WTC11 (cell line): ENCODE data around the gene PPP3CA. TPM values are rescaled to one million over a fixed set of nuclear protein-coding genes. Genes with fewer than 3 reads are reported as not detected.

Experiments used
- ATAC-seq: fragments of 200-7000 bp; cut with Tn5 transposase; 2 replicates; pipeline ENCODE4 v1.10.0; 2021; ENCODE audit warnings: mild to moderate bottlenecking, moderate library complexity
- CTCF ChIA-PET: fragments of 300-600 bp; sonication (Branson Sonifier 250); formaldehyde crosslinking; loops from one replicate; lab custom pipeline; 2021; ENCODE audit warnings: antibody characterized with exemption; lab: Charles Lee
- POLR2A ChIA-PET: fragments of 350-600 bp; sonication (Branson Sonifier 250); formaldehyde crosslinking; loops from one replicate; lab custom pipeline; 2021; ENCODE audit warnings: antibody characterized with exemption; lab: Charles Lee
- DNase-seq: peaks from one replicate; pipeline ENCODE4 v3.0.0; 2021; ENCODE audit warnings: low spot score
- H3K27ac Mint-ChIP-seq: 2 replicates; pipeline ENCODE4 v1.8.0; 2021; ENCODE audit warnings: mixed read lengths
- H3K27me3 Mint-ChIP-seq: 2 replicates; pipeline ENCODE4 v1.8.0; 2021; ENCODE audit warnings: low read depth, mild to moderate bottlenecking, moderate library complexity, mixed read lengths
- H3K36me3 Mint-ChIP-seq: 2 replicates; pipeline ENCODE4 v1.8.0; 2021; ENCODE audit warnings: mixed read lengths
- H3K4me1 Mint-ChIP-seq: 2 replicates; pipeline ENCODE4 v1.8.0; 2022; ENCODE audit warnings: mixed read lengths
- H3K4me3 Mint-ChIP-seq: 2 replicates; pipeline ENCODE4 v1.8.0; 2021; ENCODE audit warnings: mild to moderate bottlenecking, moderate library complexity, mixed read lengths
- H3K9me3 Mint-ChIP-seq: 2 replicates; pipeline ENCODE4 v1.8.0; 2021; ENCODE audit warnings: mixed read lengths
- ETV6 ChIP-seq: sonication (generic); formaldehyde crosslinking; IDR thresholded peaks from 2 replicates; pipeline ENCODE4 v1.8.1; 2022; ENCODE audit warnings: mild to moderate bottlenecking, missing genetic modification reagents
- FOXK1 ChIP-seq: sonication (generic); formaldehyde crosslinking; IDR thresholded peaks from 2 replicates; pipeline ENCODE4 v1.8.0; 2022; ENCODE audit warnings: mild to moderate bottlenecking, moderate library complexity, missing genetic modification reagents
- GRHL2 ChIP-seq: fragments of 250-450 bp; sonication (Bioruptor Pico); IDR thresholded peaks from 2 replicates; pipeline ENCODE4 v1.8.0; 2022; ENCODE audit warnings: mild to moderate bottlenecking, moderate library complexity; ENCODE audit not compliant: insufficient replicate concordance, severe bottlenecking
- NFYB ChIP-seq: sonication (generic); formaldehyde crosslinking; conservative IDR thresholded peaks from 2 replicates; pipeline ENCODE4 v1.8.0; 2022; ENCODE audit warnings: low read depth, missing genetic modification reagents
- OVOL2 ChIP-seq: fragments of 250-450 bp; sonication (Bioruptor Pico); IDR thresholded peaks from 2 replicates; pipeline ENCODE4 v1.9.0; 2021; ENCODE audit warnings: mild to moderate bottlenecking, borderline replicate concordance
- SMAD3 ChIP-seq: sonication (generic); formaldehyde crosslinking; IDR thresholded peaks from 2 replicates; pipeline ENCODE4 v1.8.0; 2022; ENCODE audit warnings: missing genetic modification reagents, mild to moderate bottlenecking, borderline replicate concordance
- TEAD4 ChIP-seq: sonication (generic); formaldehyde crosslinking; IDR thresholded peaks from 2 replicates; pipeline ENCODE4 v1.8.0; 2022; ENCODE audit warnings: mild to moderate bottlenecking, missing genetic modification reagents
- ZBTB21 ChIP-seq: sonication (generic); formaldehyde crosslinking; IDR thresholded peaks from 2 replicates; pipeline ENCODE4 v1.8.1; 2023; ENCODE audit warnings: mild to moderate bottlenecking, missing genetic modification reagents, borderline replicate concordance
- ZNF121 ChIP-seq: sonication (generic); formaldehyde crosslinking; IDR thresholded peaks from 2 replicates; pipeline ENCODE4 v1.8.0; 2023; ENCODE audit warnings: missing genetic modification reagents
- total RNA-seq: library from RNA; stranded (reverse); gene quantifications from 3 replicates; pipeline ENCODE4 v1.2.3, GENCODE V29; 2021
- TF ChIP-seq, protein P1 (sequence below): sonication (generic); formaldehyde crosslinking; IDR thresholded peaks from 2 replicates; pipeline ENCODE4 v1.8.1; 2023; ENCODE audit warnings: mild to moderate bottlenecking, missing genetic modification reagents
- TF ChIP-seq, protein P2 (sequence below): fragments of 250-450 bp; sonication (Bioruptor Pico); IDR thresholded peaks from 2 replicates; pipeline ENCODE4 v1.9.0; 2021; ENCODE audit warnings: mild to moderate bottlenecking
- TF ChIP-seq, protein P3 (sequence below): fragments of 200-600 bp; IDR thresholded peaks from 2 replicates; pipeline ENCODE4 v1.8.0; 2022; ENCODE audit warnings: antibody characterized with exemption
- TF ChIP-seq, protein P4 (sequence below): sonication (generic); formaldehyde crosslinking; IDR thresholded peaks from 2 replicates; pipeline ENCODE4 v1.8.1; 2023; ENCODE audit warnings: mild to moderate bottlenecking, missing genetic modification reagents, moderate library complexity
- TF ChIP-seq, protein P5 (sequence below): fragments of 250-450 bp; sonication (Bioruptor Pico); IDR thresholded peaks from 2 replicates; pipeline ENCODE4 v1.8.0; 2021; ENCODE audit warnings: mild to moderate bottlenecking
- TF ChIP-seq, protein P6 (sequence below): fragments of 250-450 bp; sonication (Bioruptor Pico); IDR thresholded peaks from 2 replicates; pipeline ENCODE4 v1.9.0; 2021; ENCODE audit warnings: mild to moderate bottlenecking
- TF ChIP-seq, protein P7 (sequence below): sonication (generic); formaldehyde crosslinking; IDR thresholded peaks from 2 replicates; pipeline ENCODE4 v1.8.1; 2022; ENCODE audit warnings: low read depth, mild to moderate bottlenecking, moderate library complexity, missing genetic modification reagents, borderline replicate concordance

PPP3CA gene
- total RNA-seq, 1 experiment from 2014 or later = 41.6 TPM

DNA sequence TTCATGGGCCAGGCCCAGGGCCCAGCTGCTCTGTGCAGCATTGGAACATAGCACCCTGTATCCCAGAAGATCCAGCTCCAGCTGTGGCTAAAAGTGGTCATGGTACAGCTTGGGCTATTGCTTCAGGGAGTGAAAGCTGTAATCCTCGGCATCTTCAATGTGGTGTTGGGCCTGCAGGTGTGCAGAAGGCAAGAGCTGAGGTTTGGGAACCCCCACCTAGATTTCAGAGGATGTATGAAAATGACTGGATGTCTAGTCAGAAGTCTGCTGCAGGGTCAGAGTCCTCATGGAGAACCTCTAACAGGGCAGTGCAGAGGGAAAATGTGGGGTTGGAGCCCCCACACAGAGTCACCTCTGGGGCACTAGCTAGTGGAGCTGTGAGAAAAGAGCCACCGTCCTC, 341.7 kb downstream of the PPP3CA start:
- no peak for TF ChIP-seq FOXK1 (CRISPR knock-in tag)
- TF ChIP-seq, protein P1, sequence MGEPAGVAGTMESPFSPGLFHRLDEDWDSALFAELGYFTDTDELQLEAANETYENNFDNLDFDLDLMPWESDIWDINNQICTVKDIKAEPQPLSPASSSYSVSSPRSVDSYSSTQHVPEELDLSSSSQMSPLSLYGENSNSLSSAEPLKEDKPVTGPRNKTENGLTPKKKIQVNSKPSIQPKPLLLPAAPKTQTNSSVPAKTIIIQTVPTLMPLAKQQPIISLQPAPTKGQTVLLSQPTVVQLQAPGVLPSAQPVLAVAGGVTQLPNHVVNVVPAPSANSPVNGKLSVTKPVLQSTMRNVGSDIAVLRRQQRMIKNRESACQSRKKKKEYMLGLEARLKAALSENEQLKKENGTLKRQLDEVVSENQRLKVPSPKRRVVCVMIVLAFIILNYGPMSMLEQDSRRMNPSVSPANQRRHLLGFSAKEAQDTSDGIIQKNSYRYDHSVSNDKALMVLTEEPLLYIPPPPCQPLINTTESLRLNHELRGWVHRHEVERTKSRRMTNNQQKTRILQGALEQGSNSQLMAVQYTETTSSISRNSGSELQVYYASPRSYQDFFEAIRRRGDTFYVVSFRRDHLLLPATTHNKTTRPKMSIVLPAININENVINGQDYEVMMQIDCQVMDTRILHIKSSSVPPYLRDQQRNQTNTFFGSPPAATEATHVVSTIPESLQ (CRISPR knock-in tag) = no peak
- TF ChIP-seq, protein P2, sequence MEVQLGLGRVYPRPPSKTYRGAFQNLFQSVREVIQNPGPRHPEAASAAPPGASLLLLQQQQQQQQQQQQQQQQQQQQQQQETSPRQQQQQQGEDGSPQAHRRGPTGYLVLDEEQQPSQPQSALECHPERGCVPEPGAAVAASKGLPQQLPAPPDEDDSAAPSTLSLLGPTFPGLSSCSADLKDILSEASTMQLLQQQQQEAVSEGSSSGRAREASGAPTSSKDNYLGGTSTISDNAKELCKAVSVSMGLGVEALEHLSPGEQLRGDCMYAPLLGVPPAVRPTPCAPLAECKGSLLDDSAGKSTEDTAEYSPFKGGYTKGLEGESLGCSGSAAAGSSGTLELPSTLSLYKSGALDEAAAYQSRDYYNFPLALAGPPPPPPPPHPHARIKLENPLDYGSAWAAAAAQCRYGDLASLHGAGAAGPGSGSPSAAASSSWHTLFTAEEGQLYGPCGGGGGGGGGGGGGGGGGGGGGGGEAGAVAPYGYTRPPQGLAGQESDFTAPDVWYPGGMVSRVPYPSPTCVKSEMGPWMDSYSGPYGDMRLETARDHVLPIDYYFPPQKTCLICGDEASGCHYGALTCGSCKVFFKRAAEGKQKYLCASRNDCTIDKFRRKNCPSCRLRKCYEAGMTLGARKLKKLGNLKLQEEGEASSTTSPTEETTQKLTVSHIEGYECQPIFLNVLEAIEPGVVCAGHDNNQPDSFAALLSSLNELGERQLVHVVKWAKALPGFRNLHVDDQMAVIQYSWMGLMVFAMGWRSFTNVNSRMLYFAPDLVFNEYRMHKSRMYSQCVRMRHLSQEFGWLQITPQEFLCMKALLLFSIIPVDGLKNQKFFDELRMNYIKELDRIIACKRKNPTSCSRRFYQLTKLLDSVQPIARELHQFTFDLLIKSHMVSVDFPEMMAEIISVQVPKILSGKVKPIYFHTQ (CRISPR knock-in tag) = no peak
- TF ChIP-seq GRHL2 (CRISPR knock-in tag) = no peak
- no peak for TF ChIP-seq ZNF121 (CRISPR knock-in tag)
- TF ChIP-seq, protein P3, sequence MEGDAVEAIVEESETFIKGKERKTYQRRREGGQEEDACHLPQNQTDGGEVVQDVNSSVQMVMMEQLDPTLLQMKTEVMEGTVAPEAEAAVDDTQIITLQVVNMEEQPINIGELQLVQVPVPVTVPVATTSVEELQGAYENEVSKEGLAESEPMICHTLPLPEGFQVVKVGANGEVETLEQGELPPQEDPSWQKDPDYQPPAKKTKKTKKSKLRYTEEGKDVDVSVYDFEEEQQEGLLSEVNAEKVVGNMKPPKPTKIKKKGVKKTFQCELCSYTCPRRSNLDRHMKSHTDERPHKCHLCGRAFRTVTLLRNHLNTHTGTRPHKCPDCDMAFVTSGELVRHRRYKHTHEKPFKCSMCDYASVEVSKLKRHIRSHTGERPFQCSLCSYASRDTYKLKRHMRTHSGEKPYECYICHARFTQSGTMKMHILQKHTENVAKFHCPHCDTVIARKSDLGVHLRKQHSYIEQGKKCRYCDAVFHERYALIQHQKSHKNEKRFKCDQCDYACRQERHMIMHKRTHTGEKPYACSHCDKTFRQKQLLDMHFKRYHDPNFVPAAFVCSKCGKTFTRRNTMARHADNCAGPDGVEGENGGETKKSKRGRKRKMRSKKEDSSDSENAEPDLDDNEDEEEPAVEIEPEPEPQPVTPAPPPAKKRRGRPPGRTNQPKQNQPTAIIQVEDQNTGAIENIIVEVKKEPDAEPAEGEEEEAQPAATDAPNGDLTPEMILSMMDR = no peak
- TF ChIP-seq, protein P4, sequence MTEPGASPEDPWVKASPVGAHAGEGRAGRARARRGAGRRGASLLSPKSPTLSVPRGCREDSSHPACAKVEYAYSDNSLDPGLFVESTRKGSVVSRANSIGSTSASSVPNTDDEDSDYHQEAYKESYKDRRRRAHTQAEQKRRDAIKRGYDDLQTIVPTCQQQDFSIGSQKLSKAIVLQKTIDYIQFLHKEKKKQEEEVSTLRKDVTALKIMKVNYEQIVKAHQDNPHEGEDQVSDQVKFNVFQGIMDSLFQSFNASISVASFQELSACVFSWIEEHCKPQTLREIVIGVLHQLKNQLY (CRISPR knock-in tag) = no peak
- TF ChIP-seq, protein P5, sequence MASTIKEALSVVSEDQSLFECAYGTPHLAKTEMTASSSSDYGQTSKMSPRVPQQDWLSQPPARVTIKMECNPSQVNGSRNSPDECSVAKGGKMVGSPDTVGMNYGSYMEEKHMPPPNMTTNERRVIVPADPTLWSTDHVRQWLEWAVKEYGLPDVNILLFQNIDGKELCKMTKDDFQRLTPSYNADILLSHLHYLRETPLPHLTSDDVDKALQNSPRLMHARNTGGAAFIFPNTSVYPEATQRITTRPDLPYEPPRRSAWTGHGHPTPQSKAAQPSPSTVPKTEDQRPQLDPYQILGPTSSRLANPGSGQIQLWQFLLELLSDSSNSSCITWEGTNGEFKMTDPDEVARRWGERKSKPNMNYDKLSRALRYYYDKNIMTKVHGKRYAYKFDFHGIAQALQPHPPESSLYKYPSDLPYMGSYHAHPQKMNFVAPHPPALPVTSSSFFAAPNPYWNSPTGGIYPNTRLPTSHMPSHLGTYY (CRISPR knock-in tag) = no peak
- TF ChIP-seq ZBTB21 = no peak
- TF ChIP-seq, protein P6, sequence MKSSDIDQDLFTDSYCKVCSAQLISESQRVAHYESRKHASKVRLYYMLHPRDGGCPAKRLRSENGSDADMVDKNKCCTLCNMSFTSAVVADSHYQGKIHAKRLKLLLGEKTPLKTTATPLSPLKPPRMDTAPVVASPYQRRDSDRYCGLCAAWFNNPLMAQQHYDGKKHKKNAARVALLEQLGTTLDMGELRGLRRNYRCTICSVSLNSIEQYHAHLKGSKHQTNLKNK = no peak
- no peak for TF ChIP-seq TEAD4 (CRISPR knock-in tag)
- no peak for TF ChIP-seq ETV6 (CRISPR knock-in tag)
- no peak for TF ChIP-seq SMAD3 (CRISPR knock-in tag)
- TF ChIP-seq, protein P7, sequence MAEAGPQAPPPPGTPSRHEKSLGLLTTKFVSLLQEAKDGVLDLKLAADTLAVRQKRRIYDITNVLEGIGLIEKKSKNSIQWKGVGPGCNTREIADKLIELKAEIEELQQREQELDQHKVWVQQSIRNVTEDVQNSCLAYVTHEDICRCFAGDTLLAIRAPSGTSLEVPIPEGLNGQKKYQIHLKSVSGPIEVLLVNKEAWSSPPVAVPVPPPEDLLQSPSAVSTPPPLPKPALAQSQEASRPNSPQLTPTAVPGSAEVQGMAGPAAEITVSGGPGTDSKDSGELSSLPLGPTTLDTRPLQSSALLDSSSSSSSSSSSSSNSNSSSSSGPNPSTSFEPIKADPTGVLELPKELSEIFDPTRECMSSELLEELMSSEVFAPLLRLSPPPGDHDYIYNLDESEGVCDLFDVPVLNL (CRISPR knock-in tag) = no peak
- no peak for TF ChIP-seq NFYB (CRISPR knock-in tag)
- no peak for TF ChIP-seq OVOL2 (CRISPR knock-in tag)
- TF ChIP-seq, all 79 proteins: peak for 0

More for the DNA sequence above, 341.7 kb downstream of the PPP3CA start:
- ChIA-PET POLR2A (interaction anchor here (0.6 kb wide), 1 partner anchor 493 kb away, joined by 4 read pairs; no protein-coding TSS in a partner anchor), CTCF (no interaction called here)
- Mint-ChIP-seq H3K27me3 (no peaks in the 10 kb centered on the region), H3K4me1 (no peaks in the 10 kb centered on the region), H3K27ac (no peak overlapping the region), H3K4me3 (no peak overlapping the region), H3K36me3 (no peaks in the 10 kb centered on the region; the same call in 1 of the 2 replicates), H3K9me3 (peaks cover 13% of the 10 kb centered on the region)
- DNase-seq (no peak), ATAC-seq (no peak)
